Body of pancreas (tissue), 4 donors: ENCODE data around the gene NMRK2. TPM values are rescaled to one million over a fixed set of nuclear protein-coding genes. Genes with fewer than 3 reads are reported as not detected.

Source experiments
- ATAC-seq: fragments of 150-250 bp; one replicate; pipeline ENCODE4 v1.9.1; 2016
- DNase-seq, 4 donors: peaks; one replicate each; pipeline ENCODE4 v3.0.0-alpha.2; 2019
- H3K27ac ChIP-seq, 4 donors: fragments of 200-600 bp; sonication (generic); 1 replicate in 3 of 4; 2 replicates in 1 of 4; pipeline versions ENCODE4 v1.5.1 to v1.6.1; 2016 to 2019; ENCODE audit warnings: mild to moderate bottlenecking in 1 of 4, mixed read lengths in 1 of 4, moderate library complexity in 1 of 4
- H3K27me3 ChIP-seq, 2 donors: fragments of 200-600 bp; sonication (generic); one replicate each; pipeline ENCODE4 v1.6.0; 2016; ENCODE audit warnings: mild to moderate bottlenecking in 1 of 2
- H3K36me3 ChIP-seq, 2 donors: fragments of 200-600 bp; sonication (generic); replicated peaks in 1 of 2; 2 replicates each; pipeline ENCODE4 v1.5.1; 2016; ENCODE audit warnings: low read depth in 2 of 2; ENCODE audit not compliant: insufficient read depth in 1 of 2
- H3K4me1 ChIP-seq: fragments of 200-600 bp; sonication (generic); one replicate; pipeline ENCODE4 v1.6.0; 2016
- H3K4me3 ChIP-seq, 2 donors: fragments of 200-600 bp; sonication (generic); 1 replicate in 1 of 2; 2 replicates in 1 of 2; pipeline ENCODE4 v1.5.1; 2016 to 2019
- H3K9me3 ChIP-seq, 3 donors: fragments of 200-600 bp; sonication (generic); 1 replicate in 2 of 3; 2 replicates in 1 of 3; pipeline ENCODE4 v1.5.1; 2016
- CTCF ChIP-seq, 7 experiments: fragments of 450-650 bp in 4 of 7; fragments of 200-600 bp in 3 of 7; sonication (generic) in 3 of 7; IDR thresholded peaks; one replicate each; pipeline ENCODE4 v1.5.1; 2016 to 2019; ENCODE audit warnings: antibody characterized with exemption in 7 of 7
- POLR2A ChIP-seq, 3 donors: fragments of 450-650 bp; IDR thresholded peaks; one replicate each; pipeline ENCODE4 v1.6.1; 2016; ENCODE audit warnings: antibody characterized with exemption in 3 of 3, mild to moderate bottlenecking in 2 of 3
- WGBS, 2 donors: methylation state at CpG; one replicate each; pipeline ENCODE4 v1.1.5; 2017; 5-methylcytosine and 5-hydroxymethylcytosine counted together
- intact Hi-C: fragments of 100-400 bp; cut with DNase I; formaldehyde crosslinking; loops from one replicate; pipeline ENCODE4 v1.15.1; 2023
- microRNA counts, 2 donors: library from miRNA; unstranded; fragments of <30 nt; microRNA quantifications; one replicate each; lab custom pipeline; 2017
- microRNA-seq, 2 donors: library from miRNA; unstranded; fragments of <30 nt; microRNA quantifications; one replicate each; pipeline ENCODE4, GENCODE V29; 2016; ENCODE audit warnings: borderline number of aligned reads in 2 of 2, borderline replicate concordance in 2 of 2
- small RNA-seq: library from RNA; depleted of rRNA; stranded (forward); fragments of <200 nt; gene quantifications from one replicate; pipeline ENCODE3, GENCODE V24; 2016
- total RNA-seq, 2 donors: library from RNA; depleted of rRNA; stranded (reverse); fragments of >200 nt; gene quantifications; one replicate each; pipeline ENCODE4 v1.1.0, GENCODE V29; 2016

Gene NMRK2
- total RNA-seq, 2 donors from 2014 or later: not detected

GRCh38 chr19:3990815-3991117, 57.9 kb downstream of the NMRK2 start:
- no peak for ATAC-seq
- Histone ChIP-seq H3K27me3 (no peaks in the 10 kb centered on the region), H3K4me1 (peaks cover 23% of the 10 kb centered on the region), H3K27ac (no peak overlapping the region), H3K4me3 (no peak overlapping the region), H3K9me3 (no peaks in the 10 kb centered on the region), H3K36me3 (no peaks in the 10 kb centered on the region)
- 64 to 68% methylated on average over 3 of the region's 3 CpGs for WGBS, 2 donors
- TF ChIP-seq CTCF (IDR thresholded peaks at IDR 0.05) (no peak), POLR2A (IDR thresholded peaks at IDR 0.05) (no peak)
- DNase-seq: no peak
- intact Hi-C loops: no loop called here

MicroRNAs encoded within 50 kb of the gene (microRNA counts, 767-probe panel; counts per million panel counts)
- 0 to 736 counts per million in 2 donors for microRNA hsa-miR-637 (lab: Ali Mortazavi, UCI)

Small RNA genes lying within 50 kb of the gene (microRNA-seq; reads per million reads assigned to microRNA genes)
- 0 reads per million in 2 donors for gene MIR637

Small RNA genes lying within 50 kb of the gene (small RNA-seq; reads per million reads assigned to genes)
- not detected for gene RN7SL202P
- 2.2 reads per million, percentile 71 among the genes with 10 or more reads in this experiment for gene SNORD37

Other genes with a start within 250 kb of the NMRK2 start
- gene PIP5K1C, start 232.6 kb upstream of the NMRK2 start, total RNA-seq: 10 to 100 TPM; 16.6 to 30.7 TPM
- 10 to 100 TPM; 15.8 to 21.4 TPM for gene TJP3, start 224.7 kb upstream of the NMRK2 start, total RNA-seq
- 10 to 100 TPM; 20.0 to 35.6 TPM for gene APBA3, start 171.4 kb upstream of the NMRK2 start, total RNA-seq
- gene MRPL54, start 170.4 kb upstream of the NMRK2 start, total RNA-seq: 10 to 100 TPM; 78.9 to 86.0 TPM
- not detected for gene RAX2, start 160.8 kb upstream of the NMRK2 start, total RNA-seq
- gene MATK, start 146.7 kb upstream of the NMRK2 start, total RNA-seq: under 1 TPM in 1 of 2 donors, not detected in 1; 0.78 TPM
- not detected for gene ZFR2, start 64.0 kb upstream of the NMRK2 start, total RNA-seq
- 1 to 10 TPM in 1 of 2 donors, not detected in 1; 1.6 TPM for gene ATCAY, start 52.4 kb upstream of the NMRK2 start, total RNA-seq
- 10 to 100 TPM; 44.5 to 47.7 TPM for gene DAPK3, start 38.0 kb downstream of the NMRK2 start, total RNA-seq
- 1,000 to 10,000 TPM; 1,656 to 1,704 TPM for gene EEF2, start 52.4 kb downstream of the NMRK2 start, total RNA-seq
- 10 to 100 TPM; 12.7 to 17.1 TPM for gene PIAS4, start 74.7 kb downstream of the NMRK2 start, total RNA-seq
- 10 to 100 TPM; 30.9 to 31.3 TPM for gene ZBTB7A, start 133.8 kb downstream of the NMRK2 start, total RNA-seq
- gene MAP2K2, start 191.1 kb downstream of the NMRK2 start, total RNA-seq: 10 to 100 TPM; 56.8 to 92.0 TPM
- under 1 TPM in 1 of 2 donors, not detected in 1; 0.52 TPM for gene CREB3L3, start 220.6 kb downstream of the NMRK2 start, total RNA-seq
- 10 to 100 TPM; 13.2 to 54.1 TPM for gene SIRT6, start 249.5 kb downstream of the NMRK2 start, total RNA-seq
- gene ANKRD24, start 249.6 kb downstream of the NMRK2 start, total RNA-seq: 1 to 10 TPM; 2.1 to 3.6 TPM